K562 treated with DMSO at 1 percent for 48 hours (cell line): ENCODE measurements around the gene MAGEA9. TPM values are rescaled to one million over a fixed set of nuclear protein-coding genes. Genes with fewer than 3 reads are reported as not detected.

Experiments
- total RNA-seq: library from RNA; unstranded; fragments of 300-600 nt; gene quantifications from 2 replicates; pipeline ENCODE4 v1.2.3, GENCODE V29; 2022; ENCODE audit warnings: low replicate concordance; ENCODE audit errors: extremely low read depth

Gene MAGEA9
- not detected in 2 replicates for total RNA-seq

GRCh38 chrX:149781727-149782126, at the start of gene MAGEA9:
MAGEA9 (plus strand) TSS chrX:149781930; CDS start chrX:149786211, 4,281 bp downstream.

GRCh38 chrX:149773768-149774167, 8.0 kb upstream of the MAGEA9 start, which contains the start of gene HSFX1:
HSFX1 (plus strand) TSS chrX:149774068; CDS start chrX:149774682, 614 bp downstream.

Other genes starting within 250 kb of the MAGEA9 start
- not detected in 2 replicates for gene EOLA1, start 240.9 kb upstream of the MAGEA9 start, total RNA-seq
- gene HSFX3, start 232.0 kb upstream of the MAGEA9 start, total RNA-seq, result not detected in 2 replicates
- gene MAGEA9B, start 194.5 kb upstream of the MAGEA9 start, total RNA-seq, result not detected in 2 replicates
- gene HSFX2, start 186.6 kb upstream of the MAGEA9 start, total RNA-seq, result not detected in 2 replicates
- not detected in 2 replicates for gene TMEM185A, start 150.1 kb upstream of the MAGEA9 start, total RNA-seq
- gene MAGEA11, start 69.9 kb upstream of the MAGEA9 start, total RNA-seq, result not detected in 2 replicates
- gene HSFX1, start 7.9 kb upstream of the MAGEA9 start, total RNA-seq, result not detected in 2 replicates
- gene MAGEA8, start 99.3 kb downstream of the MAGEA9 start, total RNA-seq, result not detected in 2 replicates
- not detected in 2 replicates for gene HSFX4, start 147.6 kb downstream of the MAGEA9 start, total RNA-seq
- not detected in 2 replicates for gene EOLA2, start 156.6 kb downstream of the MAGEA9 start, total RNA-seq